Neural cell (in vitro differentiated cells): ENCODE measurements around the gene DNAJC8. TPM values are rescaled to one million over a fixed set of nuclear protein-coding genes. Genes with fewer than 3 reads are reported as not detected.

Source experiments
- H2AFZ ChIP-seq: fragments of 200-600, 300-800 bp; sonication (generic), shearing (Covaris generic); 2 replicates; pipeline ENCODE4 v1.6.0; 2014; ENCODE audit warnings: low read depth, mild to moderate bottlenecking, antibody characterized with exemption, low read length, moderate library complexity
- H3F3A ChIP-seq: fragments of 200-600 bp; shearing (Covaris generic); 2 replicates; pipeline ENCODE4 v1.6.1; 2016; ENCODE audit warnings: mild to moderate bottlenecking, moderate library complexity, mixed read lengths, antibody characterized with exemption, low read length; ENCODE audit not compliant: insufficient read depth, poor library complexity, severe bottlenecking
- H3K27ac ChIP-seq: fragments of 200-600, 300-800 bp; sonication (generic), shearing (Covaris generic); 2 replicates; pipeline ENCODE4 v1.5.1; 2014; ENCODE audit warnings: mild to moderate bottlenecking, low read length, moderate library complexity
- H3K27me3 ChIP-seq: fragments of 300-800, 200-600 bp; sonication (generic), shearing (Covaris generic); 2 replicates; pipeline ENCODE4 v1.6.0; 2014; ENCODE audit warnings: mild to moderate bottlenecking, low read depth, low read length, moderate library complexity; ENCODE audit not compliant: insufficient read depth
- H3K36me3 ChIP-seq: fragments of 300-800, 200-600 bp; sonication (generic), shearing (Covaris generic); 2 replicates; pipeline ENCODE4 v1.5.1; 2014; ENCODE audit warnings: mild to moderate bottlenecking, antibody characterized with exemption, low read length, moderate library complexity; ENCODE audit not compliant: insufficient read depth
- H3K4me2 ChIP-seq: fragments of 300-800, 200-600 bp; sonication (generic), shearing (Covaris generic); 2 replicates; pipeline ENCODE4 v1.6.0; 2014; ENCODE audit warnings: mild to moderate bottlenecking, low read length
- H3K4me3 ChIP-seq: fragments of 300-800, 200-600 bp; sonication (generic), shearing (Covaris generic); 2 replicates; pipeline ENCODE4 v1.5.1; 2014; ENCODE audit warnings: mild to moderate bottlenecking, low read length, moderate library complexity
- H3K79me2 ChIP-seq: fragments of 200-600 bp; shearing (Covaris generic); replicated peaks from 2 replicates; pipeline ENCODE4 v1.6.0; 2014; ENCODE audit warnings: mild to moderate bottlenecking, low read length, moderate library complexity; ENCODE audit not compliant: insufficient read depth
- H3K9ac ChIP-seq: fragments of 300-800, 200-600 bp; sonication (generic), shearing (Covaris generic); 2 replicates; pipeline ENCODE4 v1.6.1; 2016; ENCODE audit warnings: mild to moderate bottlenecking, low read length, mixed read lengths
- H3K9me2 ChIP-seq: fragments of 200-600 bp; shearing (Covaris generic); 2 replicates; pipeline ENCODE4 v1.6.1; 2016; ENCODE audit warnings: mild to moderate bottlenecking, low read length, mixed read lengths; ENCODE audit not compliant: insufficient read depth
- H3K9me3 ChIP-seq: fragments of 200-600, 300-800 bp; sonication (generic), shearing (Covaris generic); 2 replicates; pipeline ENCODE4 v1.6.1; 2016; ENCODE audit warnings: mild to moderate bottlenecking, mixed run types, low read length, moderate library complexity, mixed read lengths
- H4K20me1 ChIP-seq: fragments of 200-600 bp; shearing (Covaris generic); 2 replicates; pipeline ENCODE4 v1.6.1; 2016; ENCODE audit warnings: mild to moderate bottlenecking, mixed run types; ENCODE audit not compliant: insufficient read depth
- CTCF ChIP-seq: fragments of 450-650 bp; IDR thresholded peaks from 2 replicates; pipeline ENCODE4 v1.5.1; 2014; ENCODE audit warnings: antibody characterized with exemption, mild to moderate bottlenecking, moderate library complexity; ENCODE audit not compliant: poor library complexity, severe bottlenecking
- EP300 ChIP-seq: fragments of 450-650 bp; conservative IDR thresholded peaks from 2 replicates; pipeline ENCODE4 v1.6.1; 2014; ENCODE audit warnings: antibody characterized with exemption, mild to moderate bottlenecking, moderate library complexity; ENCODE audit not compliant: poor library complexity, severe bottlenecking
- EZH2 ChIP-seq: fragments of 200-600, 300-800 bp; shearing (Covaris generic), sonication (generic); IDR thresholded peaks from 2 replicates; pipeline ENCODE4 v1.6.1; 2014; ENCODE audit warnings: antibody characterized with exemption, low read length, borderline replicate concordance, mild to moderate bottlenecking; ENCODE audit not compliant: insufficient read depth, poor library complexity, severe bottlenecking
- MXI1 ChIP-seq: fragments of 450-650 bp; conservative IDR thresholded peaks from 2 replicates; pipeline ENCODE4 v1.6.1; 2014; ENCODE audit warnings: antibody characterized with exemption, mild to moderate bottlenecking; ENCODE audit not compliant: poor library complexity, severe bottlenecking
- POLR2AphosphoS5 ChIP-seq: IDR thresholded peaks from 2 replicates; pipeline ENCODE4 v1.6.1; 2012
- RAD21 ChIP-seq: fragments of 450-650 bp; conservative IDR thresholded peaks from 2 replicates; pipeline ENCODE4 v1.6.1; 2014; ENCODE audit warnings: antibody characterized with exemption, mild to moderate bottlenecking, moderate library complexity
- REST ChIP-seq: IDR thresholded peaks from 2 replicates; pipeline ENCODE4 v1.6.1; 2012; ENCODE audit warnings: borderline replicate concordance
- SMC3 ChIP-seq: fragments of 450-650 bp; conservative IDR thresholded peaks from 2 replicates; pipeline ENCODE4 v1.6.1; 2014; ENCODE audit warnings: antibody characterized with exemption, mild to moderate bottlenecking, moderate library complexity; ENCODE audit not compliant: poor library complexity
- TAF1 ChIP-seq: IDR thresholded peaks from 2 replicates; pipeline ENCODE4 v1.6.1; 2012; ENCODE audit warnings: low read depth
- polyA plus RNA-seq: library from polyadenylated mRNA; depleted of rRNA; stranded (reverse); fragments of >200 nt; gene quantifications from 2 replicates; pipeline ENCODE4 v1.2.3, GENCODE V29; 2014

The DNAJC8 gene
- polyA plus RNA-seq, 1 donor from 2014 or later, result 184 TPM

GRCh38 chr1:28161751-28162150 is 71.1 kb downstream of the DNAJC8 start:
- Histone ChIP-seq H3K36me3 (no peaks in the 10 kb centered on the region), H3F3A (no peaks in the 10 kb centered on the region), H3K9me2 (no peaks in the 10 kb centered on the region), H4K20me1 (no peaks in the 10 kb centered on the region), H3K27me3 (no peaks in the 10 kb centered on the region), H2AFZ (no peak overlapping the region), H3K27ac (no peak overlapping the region), H3K4me3 (no peak overlapping the region), H3K79me2 (no peaks in the 10 kb centered on the region), H3K4me2 (no peak overlapping the region), H3K9ac (no peak overlapping the region), H3K9me3 (no peaks in the 10 kb centered on the region)
- no peak for TF ChIP-seq SMC3

DNA sequence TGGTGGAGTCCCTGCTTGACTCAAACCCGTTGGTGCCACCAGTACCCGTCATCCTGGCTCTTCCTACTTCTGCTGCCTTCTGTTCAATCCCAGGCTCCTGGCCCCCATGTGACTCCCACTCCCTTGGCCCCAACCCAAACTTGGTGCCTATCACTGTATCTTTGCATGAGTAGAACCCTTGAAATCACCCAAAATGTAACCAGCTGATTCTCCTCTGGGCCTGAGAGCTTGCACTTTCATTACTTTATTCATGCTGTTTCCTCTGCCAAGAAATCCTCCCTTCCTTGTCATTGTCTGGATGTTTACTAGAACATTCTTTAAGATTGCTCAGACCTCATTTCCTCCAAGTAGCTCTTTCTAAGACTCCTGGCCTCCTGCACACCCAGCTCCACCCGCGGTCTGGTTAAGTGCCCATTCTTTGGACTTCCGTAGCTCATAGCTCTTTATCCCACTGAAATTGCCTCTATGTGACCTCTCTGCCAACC is 72.0 kb downstream of the DNAJC8 start:
- Histone ChIP-seq H3K4me3 (no peak overlapping the region), H3K79me2 (no peaks in the 10 kb centered on the region), H3K9ac (no peak overlapping the region), H4K20me1 (no peaks in the 10 kb centered on the region), H3K27ac (no peak overlapping the region), H3K9me3 (no peaks in the 10 kb centered on the region), H3K4me2 (no peak overlapping the region), H2AFZ (no peak overlapping the region), H3K36me3 (no peaks in the 10 kb centered on the region), H3K27me3 (no peaks in the 10 kb centered on the region), H3K9me2 (no peaks in the 10 kb centered on the region), H3F3A (no peaks in the 10 kb centered on the region)
- no peak for TF ChIP-seq SMC3
- no peak for TF ChIP-seq RAD21
- no peak for TF ChIP-seq TAF1
- no peak for TF ChIP-seq MXI1
- no peak for TF ChIP-seq EZH2
- no peak for TF ChIP-seq REST
- no peak for TF ChIP-seq POLR2AphosphoS5
- TF ChIP-seq EP300, result no peak
- TF ChIP-seq CTCF, result no peak

GRCh38 chr1:28159680-28160079 is 73.1 kb downstream of the DNAJC8 start:
- H3K4me2 ChIP-seq, result no peak overlapping the region
- no peaks in the 10 kb centered on the region for H3K9me3 ChIP-seq
- no peak for TF ChIP-seq CTCF
- TF ChIP-seq REST, result no peak
- TF ChIP-seq EP300, result no peak
- no peak for TF ChIP-seq RAD21
- TF ChIP-seq SMC3, result no peak
- no peak for TF ChIP-seq EZH2
- no peak for TF ChIP-seq TAF1
- no peak for TF ChIP-seq MXI1
- no peak for TF ChIP-seq POLR2AphosphoS5
- H3K79me2 ChIP-seq, result no peaks in the 10 kb centered on the region
- no peak overlapping the region for H3K9ac ChIP-seq
- H4K20me1 ChIP-seq, result no peaks in the 10 kb centered on the region
- H2AFZ ChIP-seq, result no peak overlapping the region
- no peak overlapping the region for H3K4me3 ChIP-seq
- H3F3A ChIP-seq, result no peaks in the 10 kb centered on the region
- H3K36me3 ChIP-seq, result no peaks in the 10 kb centered on the region
- H3K27ac ChIP-seq, result no peak overlapping the region
- H3K9me2 ChIP-seq, result no peaks in the 10 kb centered on the region
- H3K27me3 ChIP-seq, result no peaks in the 10 kb centered on the region
